OCI-LY3 (cell line): ENCODE results near the gene DRG2.

ENCODE experiments used
- H2AFZ ChIP-seq: fragments of 200-600, 300-600 bp; shearing (Covaris generic); 2 replicates; pipeline ENCODE4 v1.6.0; 2014; ENCODE audit warnings: antibody characterized with exemption, low read depth, low read length
- H3K27ac ChIP-seq: fragments of 200-600, 300-600 bp; sonication (generic); 2 replicates; pipeline ENCODE4 v1.5.1; 2014; ENCODE audit warnings: mild to moderate bottlenecking, low read length, moderate library complexity, mixed read lengths
- H3K27me3 ChIP-seq: fragments of 200-600, 300-600 bp; sonication (generic); 2 replicates; pipeline ENCODE4 v1.6.1; 2014; ENCODE audit warnings: low read depth, low read length, mixed read lengths
- H3K36me3 ChIP-seq: fragments of 200-600, 300-600 bp; sonication (generic); replicated peaks from 2 replicates; pipeline ENCODE3; 2014; ENCODE audit warnings: low read depth, low read length, mixed read lengths
- H3K4me1 ChIP-seq: fragments of 300-600, 200-600 bp; sonication (generic); 2 replicates; pipeline ENCODE4 v1.6.1; 2014; ENCODE audit warnings: low read length, mixed read lengths
- H3K4me2 ChIP-seq: fragments of 200-600, 300-600 bp; sonication (generic); 2 replicates; pipeline ENCODE4 v1.6.1; 2014; ENCODE audit warnings: low read length, mixed read lengths
- H3K4me3 ChIP-seq: fragments of 300-600, 200-600 bp; sonication (generic); 2 replicates; pipeline ENCODE4 v1.5.1; 2014; ENCODE audit warnings: antibody characterized with exemption, mild to moderate bottlenecking, low read length, moderate library complexity
- H3K79me2 ChIP-seq: fragments of 300-600, 200-600 bp; shearing (Covaris generic); 2 replicates; pipeline ENCODE4 v1.6.1; 2014; ENCODE audit warnings: mild to moderate bottlenecking, low read length, mixed read lengths
- H3K9ac ChIP-seq: fragments of 300-600, 200-600 bp; shearing (Covaris generic); 2 replicates; pipeline ENCODE4 v1.6.0; 2014; ENCODE audit warnings: mild to moderate bottlenecking, low read length, moderate library complexity
- H3K9me3 ChIP-seq: fragments of 200-600, 300-600 bp; shearing (Covaris generic); 2 replicates; pipeline ENCODE4 v1.6.1; 2014; ENCODE audit warnings: low read length, mixed read lengths; ENCODE audit not compliant: insufficient read depth
- H4K20me1 ChIP-seq: fragments of 200-600, 300-600 bp; sonication (generic); 2 replicates; pipeline ENCODE4 v1.6.1; 2016; ENCODE audit warnings: low read length, mixed read lengths; ENCODE audit not compliant: insufficient read depth
- EZH2phosphoT487 ChIP-seq: fragments of 200-600 bp; shearing (Covaris generic); IDR thresholded peaks from 2 replicates; pipeline ENCODE4 v1.6.1; 2018; ENCODE audit warnings: antibody characterized with exemption, mixed run types, low read depth
- TF ChIP-seq, protein P1 (sequence below): fragments of 200-600, 300-600 bp; sonication (generic); IDR thresholded peaks from 2 replicates; pipeline ENCODE4 v1.5.1; 2014; ENCODE audit warnings: antibody characterized with exemption, low read length, low read depth

Gene DRG2

GRCh38 chr17:18156171-18156975 is 68.6 kb downstream of the DRG2 start:
- H3K4me3 ChIP-seq: no peak overlapping the region
- TF ChIP-seq, protein P1, sequence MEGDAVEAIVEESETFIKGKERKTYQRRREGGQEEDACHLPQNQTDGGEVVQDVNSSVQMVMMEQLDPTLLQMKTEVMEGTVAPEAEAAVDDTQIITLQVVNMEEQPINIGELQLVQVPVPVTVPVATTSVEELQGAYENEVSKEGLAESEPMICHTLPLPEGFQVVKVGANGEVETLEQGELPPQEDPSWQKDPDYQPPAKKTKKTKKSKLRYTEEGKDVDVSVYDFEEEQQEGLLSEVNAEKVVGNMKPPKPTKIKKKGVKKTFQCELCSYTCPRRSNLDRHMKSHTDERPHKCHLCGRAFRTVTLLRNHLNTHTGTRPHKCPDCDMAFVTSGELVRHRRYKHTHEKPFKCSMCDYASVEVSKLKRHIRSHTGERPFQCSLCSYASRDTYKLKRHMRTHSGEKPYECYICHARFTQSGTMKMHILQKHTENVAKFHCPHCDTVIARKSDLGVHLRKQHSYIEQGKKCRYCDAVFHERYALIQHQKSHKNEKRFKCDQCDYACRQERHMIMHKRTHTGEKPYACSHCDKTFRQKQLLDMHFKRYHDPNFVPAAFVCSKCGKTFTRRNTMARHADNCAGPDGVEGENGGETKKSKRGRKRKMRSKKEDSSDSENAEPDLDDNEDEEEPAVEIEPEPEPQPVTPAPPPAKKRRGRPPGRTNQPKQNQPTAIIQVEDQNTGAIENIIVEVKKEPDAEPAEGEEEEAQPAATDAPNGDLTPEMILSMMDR: 0 out of 2 replicates have a peak, but pooled peaks have one; percentile 12
- no peak for TF ChIP-seq EZH2phosphoT487
- no peak overlapping the region for H2AFZ ChIP-seq
- H4K20me1 ChIP-seq: no peaks in the 10 kb centered on the region
- H3K4me2 ChIP-seq: no peak overlapping the region
- H3K4me1 ChIP-seq: peaks cover 6% of the 10 kb centered on the region
- no peaks in the 10 kb centered on the region for H3K36me3 ChIP-seq
- no peak overlapping the region for H3K27ac ChIP-seq
- H3K9me3 ChIP-seq: no peaks in the 10 kb centered on the region
- no peak overlapping the region for H3K9ac ChIP-seq
- no peaks in the 10 kb centered on the region for H3K27me3 ChIP-seq
- H3K79me2 ChIP-seq: no peaks in the 10 kb centered on the region

DNA sequence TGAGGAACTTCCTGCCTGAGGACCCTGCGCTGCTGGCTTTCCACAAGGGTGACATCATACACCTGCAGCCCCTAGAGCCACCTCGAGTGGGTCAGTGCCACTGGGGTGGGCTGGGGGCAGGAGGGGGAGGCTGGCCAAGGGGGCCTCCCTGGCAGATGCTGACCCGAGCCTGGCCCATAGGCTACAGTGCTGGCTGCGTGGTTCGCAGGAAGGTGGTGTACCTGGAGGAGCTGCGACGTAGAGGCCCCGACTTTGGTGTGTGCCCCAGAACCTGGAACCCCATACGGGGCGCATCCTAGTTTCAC is 69.2 kb downstream of the DRG2 start:
- Histone ChIP-seq H3K9ac (no peak overlapping the region), H3K4me3 (no peak overlapping the region), H3K4me1 (peaks cover 6% of the 10 kb centered on the region), H3K9me3 (no peaks in the 10 kb centered on the region), H2AFZ (no peak overlapping the region), H4K20me1 (no peaks in the 10 kb centered on the region), H3K27me3 (no peaks in the 10 kb centered on the region), H3K27ac (no peak overlapping the region), H3K4me2 (no peak overlapping the region), H3K36me3 (no peaks in the 10 kb centered on the region), H3K79me2 (no peaks in the 10 kb centered on the region)
- no peak for TF ChIP-seq EZH2phosphoT487
- TF ChIP-seq, protein P1: no peak
